Calu3 (cell line): ENCODE data around the gene MPDZ. TPM values are rescaled to one million over a fixed set of nuclear protein-coding genes. Genes with fewer than 3 reads are reported as not detected.

Source experiments
- BruUV-seq: library from RNA; stranded (reverse); fragments of 400-500 nt; replicated peaks from 2 replicates; lab custom pipeline; 2021; lab: Mats Ljungman, UMichigan
- CTCF ChIA-PET: fragments of 300-600 bp; sonication (Branson Sonifier 250); formaldehyde crosslinking; loops from one replicate; lab custom pipeline; 2022; ENCODE audit warnings: antibody characterized with exemption; lab: Charles Lee
- DNase-seq: peaks from one replicate; pipeline ENCODE4 v3.0.0; 2022
- H3K27ac Mint-ChIP-seq: one replicate; pipeline ENCODE4 v1.8.0; 2022; ENCODE audit warnings: mixed read lengths; ENCODE audit not compliant: unreplicated experiment
- H3K27me3 Mint-ChIP-seq: one replicate; pipeline ENCODE4 v1.8.0; 2022; ENCODE audit warnings: mixed read lengths; ENCODE audit not compliant: unreplicated experiment
- H3K36me3 Mint-ChIP-seq: one replicate; pipeline ENCODE4 v1.8.0; 2022; ENCODE audit warnings: mild to moderate bottlenecking, moderate library complexity, mixed read lengths; ENCODE audit not compliant: insufficient read depth, unreplicated experiment
- H3K4me1 Mint-ChIP-seq: one replicate; pipeline ENCODE4 v1.8.0; 2022; ENCODE audit warnings: mild to moderate bottlenecking, low read depth, mixed read lengths; ENCODE audit not compliant: unreplicated experiment
- H3K4me3 Mint-ChIP-seq: one replicate; pipeline ENCODE4 v1.8.0; 2022; ENCODE audit warnings: mild to moderate bottlenecking, low read depth, moderate library complexity, mixed read lengths; ENCODE audit not compliant: unreplicated experiment
- H3K9me3 Mint-ChIP-seq: one replicate; pipeline ENCODE4 v1.8.0; 2022; ENCODE audit warnings: low read depth, mixed read lengths; ENCODE audit not compliant: unreplicated experiment
- CTCF ChIP-seq: fragments of 200-600 bp; IDR thresholded peaks from one replicate; pipeline ENCODE4 v1.8.0; 2022; ENCODE audit warnings: antibody characterized with exemption; ENCODE audit not compliant: unreplicated experiment
- intact Hi-C: fragments of 100-400 bp; cut with micrococcal nuclease; formaldehyde crosslinking; loops from one replicate; pipeline ENCODE4 v1.10.0; 2022; ENCODE audit not compliant: unreplicated experiment
- total RNA-seq: library from RNA; stranded (reverse); gene quantifications from 2 replicates; pipeline ENCODE4 v1.2.3, GENCODE V29; 2022

The MPDZ gene
- total RNA-seq, 1 experiment from 2014 or later: not detected

GRCh38 chr9:13292158-13292557 lies 12.7 kb upstream of the MPDZ start:
- intact Hi-C loops: no loop called here
- no peak for TF ChIP-seq CTCF
- BruUV-seq: no TSS peak
- no peak for DNase-seq
- Mint-ChIP-seq H3K4me3 (no peak overlapping the region), H3K4me1 (no peaks in the 10 kb centered on the region), H3K27ac (no peak overlapping the region), H3K36me3 (no peaks in the 10 kb centered on the region), H3K9me3 (peaks cover 6% of the 10 kb centered on the region), H3K27me3 (no peaks in the 10 kb centered on the region)
- CTCF ChIA-PET: interaction anchor here (0.6 kb wide), 1 partner anchor 9 kb away, joined by 3 read pairs; no protein-coding TSS in a partner anchor

GRCh38 chr9:13291718-13292117 lies 12.2 kb upstream of the MPDZ start:
- Mint-ChIP-seq H3K27ac (no peak overlapping the region), H3K36me3 (no peaks in the 10 kb centered on the region), H3K27me3 (no peaks in the 10 kb centered on the region), H3K4me3 (no peak overlapping the region), H3K9me3 (peaks cover 6% of the 10 kb centered on the region), H3K4me1 (no peaks in the 10 kb centered on the region)
- no TSS peak for BruUV-seq
- intact Hi-C loops: no loop called here
- CTCF ChIA-PET: interaction anchor here (0.6 to 0.7 kb wide), 2 partner anchors 9 to 1169 kb away, joined by 3 to 5 read pairs; no protein-coding TSS in a partner anchor
- no peak for DNase-seq
- no peak for TF ChIP-seq CTCF

GRCh38 chr9:13284011-13284410 lies 4.5 kb upstream of the MPDZ start:
- no peak for DNase-seq
- intact Hi-C loops: no loop called here
- BruUV-seq: no TSS peak
- Mint-ChIP-seq H3K4me1 (no peaks in the 10 kb centered on the region), H3K9me3 (no peaks in the 10 kb centered on the region), H3K36me3 (no peaks in the 10 kb centered on the region), H3K27ac (no peak overlapping the region), H3K4me3 (no peak overlapping the region), H3K27me3 (no peaks in the 10 kb centered on the region)
- no peak for TF ChIP-seq CTCF
- CTCF ChIA-PET: interaction anchor here (0.6 kb wide), 1 partner anchor 12 kb away, joined by 3 read pairs; no protein-coding TSS in a partner anchor

- no peaks in the 10 kb centered on the region for H3K36me3 Mint-ChIP-seq
- H3K27ac Mint-ChIP-seq: no peak overlapping the region
- no peak for DNase-seq
- CTCF ChIA-PET: no interaction called here
- no peak overlapping the region for H3K4me3 Mint-ChIP-seq
- H3K9me3 Mint-ChIP-seq: no peaks in the 10 kb centered on the region
- no peaks in the 10 kb centered on the region for H3K4me1 Mint-ChIP-seq
- no peak for TF ChIP-seq CTCF
- H3K27me3 Mint-ChIP-seq: no peaks in the 10 kb centered on the region
- BruUV-seq: no TSS peak
- intact Hi-C loops: no loop called here
These were observed 3.5 kb upstream of the MPDZ start for GRCh38 chr9:13282998-13283397.
